OCI-LY1 (cell line): ENCODE results near the gene BCAP31.

ENCODE experiments used
- EZH2 ChIP-seq: fragments of 200-600 bp; sonication (generic), shearing (Covaris generic); IDR thresholded peaks from 2 replicates; pipeline ENCODE4 v1.8.0; 2017; ENCODE audit warnings: borderline replicate concordance, mixed run types, mild to moderate bottlenecking, antibody characterized with exemption, low read length, moderate library complexity, mixed read lengths
- TF ChIP-seq, protein P1 (sequence below): fragments of 200-600 bp; sonication (generic), shearing (Covaris generic); IDR thresholded peaks from 2 replicates; pipeline ENCODE4 v1.5.1; 2017; ENCODE audit warnings: mild to moderate bottlenecking, antibody characterized with exemption, low read length, moderate library complexity, mixed read lengths

DNA sequence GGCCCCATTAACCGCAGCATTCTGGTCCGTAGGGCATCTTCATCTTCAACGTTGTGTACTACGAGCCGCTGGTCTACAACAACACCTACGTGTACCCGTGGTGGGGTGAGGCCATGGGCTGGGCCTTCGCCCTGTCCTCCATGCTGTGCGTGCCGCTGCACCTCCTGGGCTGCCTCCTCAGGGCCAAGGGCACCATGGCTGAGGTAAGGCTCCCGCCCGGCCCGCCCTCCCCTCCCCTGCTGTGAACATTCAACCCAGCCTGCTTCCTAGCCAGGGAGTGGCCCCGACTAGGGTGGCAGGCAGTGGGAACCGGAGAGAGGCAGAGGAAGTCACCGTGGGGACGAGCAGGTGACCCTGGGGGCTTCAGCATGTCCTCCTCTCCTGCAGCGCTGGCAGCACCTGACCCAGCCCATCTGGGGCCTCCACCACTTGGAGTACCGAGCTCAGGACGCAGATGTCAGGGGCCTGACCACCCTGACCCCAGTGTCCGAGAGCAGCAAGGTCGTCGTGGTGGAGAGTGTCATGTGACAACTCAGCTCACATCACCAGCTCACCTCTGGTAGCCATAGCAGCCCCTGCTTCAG is 29.4 kb downstream of the BCAP31 start:
- TF ChIP-seq, protein P1, sequence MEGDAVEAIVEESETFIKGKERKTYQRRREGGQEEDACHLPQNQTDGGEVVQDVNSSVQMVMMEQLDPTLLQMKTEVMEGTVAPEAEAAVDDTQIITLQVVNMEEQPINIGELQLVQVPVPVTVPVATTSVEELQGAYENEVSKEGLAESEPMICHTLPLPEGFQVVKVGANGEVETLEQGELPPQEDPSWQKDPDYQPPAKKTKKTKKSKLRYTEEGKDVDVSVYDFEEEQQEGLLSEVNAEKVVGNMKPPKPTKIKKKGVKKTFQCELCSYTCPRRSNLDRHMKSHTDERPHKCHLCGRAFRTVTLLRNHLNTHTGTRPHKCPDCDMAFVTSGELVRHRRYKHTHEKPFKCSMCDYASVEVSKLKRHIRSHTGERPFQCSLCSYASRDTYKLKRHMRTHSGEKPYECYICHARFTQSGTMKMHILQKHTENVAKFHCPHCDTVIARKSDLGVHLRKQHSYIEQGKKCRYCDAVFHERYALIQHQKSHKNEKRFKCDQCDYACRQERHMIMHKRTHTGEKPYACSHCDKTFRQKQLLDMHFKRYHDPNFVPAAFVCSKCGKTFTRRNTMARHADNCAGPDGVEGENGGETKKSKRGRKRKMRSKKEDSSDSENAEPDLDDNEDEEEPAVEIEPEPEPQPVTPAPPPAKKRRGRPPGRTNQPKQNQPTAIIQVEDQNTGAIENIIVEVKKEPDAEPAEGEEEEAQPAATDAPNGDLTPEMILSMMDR, result no peak
- TF ChIP-seq EZH2, result no peak
